Mucosa of stomach (tissue), 1 donor: Measurements from ENCODE around the gene KIAA1614.
"Not testable (repeated sequence)": the region's sequence is repeated elsewhere in the genome, so short reads cannot be mapped to it uniquely, and the experiment has no call there.

Source experiments
- H3K27me3 ChIP-seq: one replicate; pipeline ENCODE4 v1.7.0; 2013; ENCODE audit warnings: mild to moderate bottlenecking, low read length; ENCODE audit not compliant: control insufficient read depth, insufficient read depth
- H3K36me3 ChIP-seq: one replicate; pipeline ENCODE4 v1.7.0; 2013; ENCODE audit warnings: low read length; ENCODE audit not compliant: control insufficient read depth, insufficient read depth
- H3K4me1 ChIP-seq: one replicate; pipeline ENCODE4 v1.7.0; 2013; ENCODE audit warnings: mild to moderate bottlenecking, low read length; ENCODE audit not compliant: control insufficient read depth, insufficient read depth
- H3K4me3 ChIP-seq: one replicate; pipeline ENCODE4 v1.7.0; 2013; ENCODE audit warnings: low read length
- H3K9ac ChIP-seq: one replicate; pipeline ENCODE4 v1.7.0; 2013; ENCODE audit warnings: mild to moderate bottlenecking, low read length, moderate library complexity
- H3K9me3 ChIP-seq: one replicate; pipeline ENCODE4 v1.7.0; 2013; ENCODE audit warnings: mild to moderate bottlenecking, low read length, moderate library complexity; ENCODE audit not compliant: control insufficient read depth
- donor health status: Pancreatic carcinoma.

The KIAA1614 gene

GRCh38 chr1:180951836-180952656 is 39.3 kb downstream of the KIAA1614 start:
- Histone ChIP-seq H3K36me3 (no peaks in the 10 kb centered on the region), H3K27me3 (no peaks in the 10 kb centered on the region), H3K9ac (no peak overlapping the region), H3K9me3 (no peaks in the 10 kb centered on the region), H3K4me1 (peaks cover 7% of the 10 kb centered on the region), H3K4me3 (no peak overlapping the region)

GRCh38 chr1:180952657-180953013 is 39.9 kb downstream of the KIAA1614 start:
- Histone ChIP-seq H3K4me1 (peaks cover 7% of the 10 kb centered on the region), H3K36me3 (no peaks in the 10 kb centered on the region), H3K4me3 (no peak overlapping the region), H3K9ac (no peak overlapping the region), H3K9me3 (no peaks in the 10 kb centered on the region), H3K27me3 (no peaks in the 10 kb centered on the region)

- Histone ChIP-seq H3K4me1 (peaks cover 7% of the 10 kb centered on the region), H3K36me3 (no peaks in the 10 kb centered on the region), H3K9ac (peak overlapping the region; percentile 48), H3K4me3 (peak overlapping the region; percentile 12), H3K27me3 (no peaks in the 10 kb centered on the region), H3K9me3 (no peaks in the 10 kb centered on the region)
Observed at GRCh38 chr1:180953291-180954004, 40.8 kb downstream of the KIAA1614 start.

- Histone ChIP-seq H3K27me3 (no peaks in the 10 kb centered on the region), H3K36me3 (no peaks in the 10 kb centered on the region), H3K4me3 (peak overlapping the region; percentile 12), H3K9me3 (no peaks in the 10 kb centered on the region), H3K4me1 (peaks cover 7% of the 10 kb centered on the region), H3K9ac (peak overlapping the region; percentile 48)
Observed at GRCh38 chr1:180954005-180954800, 41.5 kb downstream of the KIAA1614 start.

GRCh38 chr1:180954801-180955165 is 42.1 kb downstream of the KIAA1614 start:
- no peaks in the 10 kb centered on the region for H3K9me3 ChIP-seq
- no peak overlapping the region for H3K9ac ChIP-seq
- no peaks in the 10 kb centered on the region for H3K27me3 ChIP-seq
- no peak overlapping the region for H3K4me3 ChIP-seq
- H3K36me3 ChIP-seq: no peaks in the 10 kb centered on the region
- peaks cover 7% of the 10 kb centered on the region for H3K4me1 ChIP-seq

- H3K4me1 ChIP-seq: peaks cover 7% of the 10 kb centered on the region
- H3K9ac ChIP-seq: no peak overlapping the region
- H3K4me3 ChIP-seq: no peak overlapping the region
- H3K9me3 ChIP-seq: no peaks in the 10 kb centered on the region
- no peaks in the 10 kb centered on the region for H3K27me3 ChIP-seq
- H3K36me3 ChIP-seq: no peaks in the 10 kb centered on the region
Observed at GRCh38 chr1:180956028-180956640, 43.4 kb downstream of the KIAA1614 start.

GRCh38 chr1:180959620-180960019 is 46.9 kb downstream of the KIAA1614 start:
- H3K9ac ChIP-seq, H3K27me3 ChIP-seq, H3K4me3 ChIP-seq, H3K36me3 ChIP-seq, H3K4me1 ChIP-seq, H3K9me3 ChIP-seq: not testable (repeated sequence)

GRCh38 chr1:180961622-180962021 is 48.9 kb downstream of the KIAA1614 start:
- no peaks in the 10 kb centered on the region for H3K9me3 ChIP-seq
- H3K9ac ChIP-seq: no peak overlapping the region
- peaks cover 10% of the 10 kb centered on the region for H3K4me1 ChIP-seq
- no peaks in the 10 kb centered on the region for H3K27me3 ChIP-seq
- H3K36me3 ChIP-seq: no peaks in the 10 kb centered on the region
- no peak overlapping the region for H3K4me3 ChIP-seq

- Histone ChIP-seq H3K27me3 (no peaks in the 10 kb centered on the region), H3K4me1 (peaks cover 10% of the 10 kb centered on the region), H3K9ac (no peak overlapping the region), H3K9me3 (no peaks in the 10 kb centered on the region), H3K36me3 (no peaks in the 10 kb centered on the region), H3K4me3 (no peak overlapping the region)
Observed at GRCh38 chr1:180962178-180962577, 49.5 kb downstream of the KIAA1614 start.

- no peak overlapping the region for H3K9ac ChIP-seq
- no peaks in the 10 kb centered on the region for H3K9me3 ChIP-seq
- no peak overlapping the region for H3K4me3 ChIP-seq
- H3K36me3 ChIP-seq: no peaks in the 10 kb centered on the region
- H3K4me1 ChIP-seq: peaks cover 10% of the 10 kb centered on the region
- no peaks in the 10 kb centered on the region for H3K27me3 ChIP-seq
Observed at GRCh38 chr1:180964056-180964455, 51.4 kb downstream of the KIAA1614 start.

- Histone ChIP-seq H3K27me3 (no peaks in the 10 kb centered on the region), H3K9me3 (no peaks in the 10 kb centered on the region), H3K9ac (no peak overlapping the region), H3K36me3 (no peaks in the 10 kb centered on the region), H3K4me3 (no peak overlapping the region), H3K4me1 (peaks cover 10% of the 10 kb centered on the region)
Observed at GRCh38 chr1:180964595-180964994, 51.9 kb downstream of the KIAA1614 start.
